SK-N-SH (cell line): Measurements from ENCODE around the gene HPCAL1. TPM values are rescaled to one million over a fixed set of nuclear protein-coding genes. Genes with fewer than 3 reads are reported as not detected.

Experiments used
- CTCF ChIA-PET: fragments of 300-600, 350-600 bp; formaldehyde crosslinking; extraction: SDS; loops from one replicate; lab custom pipeline; 2021; lab: Yijun Ruan, JAX
- POLR2A ChIA-PET: fragments of 350-600 bp; sonication (Branson Sonifier 250); formaldehyde crosslinking; extraction: SDS; loops from one replicate; lab custom pipeline; 2020; ENCODE audit warnings: antibody characterized with exemption, inconsistent platforms; lab: Yijun Ruan, JAX
- DNase-seq: peaks from one replicate; pipeline ENCODE4 v3.0.0; 2012
- H2AFZ ChIP-seq: fragments of 200-600 bp; sonication (generic); 2 replicates; pipeline ENCODE4 v1.8.1; 2016; ENCODE audit warnings: antibody characterized with exemption, mild to moderate bottlenecking, low read depth
- H3F3A ChIP-seq: fragments of 200-600 bp; sonication (generic); replicated peaks from 2 replicates; pipeline ENCODE3; 2016; ENCODE audit warnings: antibody characterized with exemption, mild to moderate bottlenecking; ENCODE audit not compliant: insufficient read depth
- H3K27ac ChIP-seq, 2 experiments: fragments of 200-500 bp in 1 of 2; fragments of 200-600 bp in 1 of 2; sonication (Bioruptor generic) in 1 of 2; sonication (generic), shearing (Covaris generic) in 1 of 2; 2 replicates each; pipeline versions ENCODE4 v1.5.1 to v1.6.1; 2014 to 2016; ENCODE audit warnings: low read depth in 2 of 2, inconsistent platforms in 1 of 2, low read length in 1 of 2, mild to moderate bottlenecking in 1 of 2, mixed read lengths in 1 of 2
- H3K27me3 ChIP-seq: fragments of 200-600 bp; sonication (generic), shearing (Covaris generic); 2 replicates; pipeline ENCODE4 v1.6.1; 2016; ENCODE audit warnings: mixed run types; ENCODE audit not compliant: insufficient read depth
- H3K36me3 ChIP-seq, 2 experiments: fragments of 200-500 bp in 1 of 2; fragments of 200-600 bp in 1 of 2; sonication (Bioruptor generic) in 1 of 2; sonication (generic) in 1 of 2; replicated peaks in 1 of 2; 2 replicates each; pipeline versions ENCODE3 to v1.5.1; 2014 to 2016; ENCODE audit warnings: low read length in 1 of 2, mild to moderate bottlenecking in 1 of 2; ENCODE audit not compliant: insufficient read depth in 2 of 2, control insufficient read depth in 1 of 2
- H3K4me1 ChIP-seq, 2 experiments: fragments of 200-500 bp in 1 of 2; fragments of 200-600 bp in 1 of 2; sonication (Bioruptor generic) in 1 of 2; sonication (generic), shearing (Covaris generic) in 1 of 2; 2 replicates each; pipeline versions ENCODE4 v1.5.1 to v1.6.1; 2014 to 2016; ENCODE audit warnings: low read depth in 1 of 2, low read length in 1 of 2, mixed run types in 1 of 2; ENCODE audit not compliant: insufficient read depth in 2 of 2, control insufficient read depth in 1 of 2
- H3K4me2 ChIP-seq: fragments of 200-600 bp; sonication (generic), shearing (Covaris generic); 2 replicates; pipeline ENCODE4 v1.6.1; 2017; ENCODE audit warnings: mixed run types
- H3K4me3 ChIP-seq, 2 experiments: fragments of 200-500 bp in 1 of 2; fragments of 200-600 bp in 1 of 2; sonication (Bioruptor generic) in 1 of 2; sonication (generic), shearing (Covaris generic) in 1 of 2; 2 replicates each; pipeline versions ENCODE4 v1.5.1 to v1.8.1; 2014 to 2016; ENCODE audit warnings: low read depth in 2 of 2, inconsistent platforms in 1 of 2, low read length in 1 of 2, mild to moderate bottlenecking in 1 of 2, mixed read lengths in 1 of 2, moderate library complexity in 1 of 2
- H3K79me2 ChIP-seq: fragments of 200-600 bp; sonication (generic); 2 replicates; pipeline ENCODE4 v1.8.1; 2017; ENCODE audit warnings: mild to moderate bottlenecking; ENCODE audit not compliant: insufficient read depth
- H3K9ac ChIP-seq: fragments of 200-600 bp; sonication (generic); 2 replicates; pipeline ENCODE4 v1.6.1; 2017; ENCODE audit warnings: mixed run types
- H3K9me2 ChIP-seq: fragments of 200-600 bp; sonication (generic); 2 replicates; pipeline ENCODE4 v1.6.1; 2017; ENCODE audit warnings: mixed run types
- H3K9me3 ChIP-seq: fragments of 200-600 bp; sonication (generic); 2 replicates; pipeline ENCODE4 v1.6.1; 2017; ENCODE audit warnings: mixed run types, mild to moderate bottlenecking, moderate library complexity
- H4K20me1 ChIP-seq: fragments of 200-600 bp; sonication (generic); 2 replicates; pipeline ENCODE4 v1.6.1; 2017; ENCODE audit warnings: mild to moderate bottlenecking, mixed run types; ENCODE audit not compliant: insufficient read depth
- CHD2 ChIP-seq: fragments of 150-350 bp; IDR thresholded peaks from 2 replicates; pipeline ENCODE4 v1.6.1; 2018; ENCODE audit warnings: low read length; ENCODE audit not compliant: partially characterized antibody
- EZH2phosphoT487 ChIP-seq: fragments of 200-600 bp; sonication (generic); IDR thresholded peaks from 2 replicates; pipeline ENCODE4 v1.6.1; 2017; ENCODE audit warnings: low read depth, mixed run types, mild to moderate bottlenecking, antibody characterized with exemption, moderate library complexity, borderline replicate concordance
- NFIC ChIP-seq: IDR thresholded peaks from 2 replicates; pipeline ENCODE4 v1.4.0; 2012; ENCODE audit warnings: borderline replicate concordance
- NRF1 ChIP-seq: IDR thresholded peaks from 2 replicates; pipeline ENCODE4 v1.6.1; 2012; ENCODE audit warnings: low read depth, mild to moderate bottlenecking, low read length
- POLR2AphosphoS5 ChIP-seq: IDR thresholded peaks from 2 replicates; pipeline ENCODE4 v1.6.1; 2012; ENCODE audit warnings: low read depth, low read length
- RAD21 ChIP-seq: IDR thresholded peaks from 2 replicates; pipeline ENCODE4 v1.6.1; 2012; ENCODE audit warnings: mild to moderate bottlenecking, low read length
- RFX5 ChIP-seq: IDR thresholded peaks from 2 replicates; pipeline ENCODE4 v1.6.1; 2012; ENCODE audit warnings: mild to moderate bottlenecking, improper control_type of control experiment, low read length
- SIN3A ChIP-seq: IDR thresholded peaks from 2 replicates; pipeline ENCODE4 v1.6.1; 2012; ENCODE audit warnings: low read depth, mild to moderate bottlenecking, low read length, moderate library complexity, borderline replicate concordance
- SMC3 ChIP-seq: IDR thresholded peaks from 2 replicates; pipeline ENCODE4 v1.6.1; 2012; ENCODE audit warnings: low read depth, low read length, improper control_type of control experiment
- WGBS: methylation state at CpG from one replicate; pipeline ENCODE4 v1.1.6; 2017; ENCODE audit warnings: low lambda C conversion rate; 5-methylcytosine and 5-hydroxymethylcytosine counted together
- polyA plus RNA-seq, 3 experiments: library from polyadenylated mRNA; depleted of rRNA; stranded (reverse); fragments of >200 nt; gene quantifications; 2 replicates each; pipeline ENCODE4 v1.2.3, GENCODE V29; 2012
- TF ChIP-seq, protein P1 (sequence below): IDR thresholded peaks from 2 replicates; pipeline ENCODE4 v1.4.0; 2012; ENCODE audit warnings: low read depth, borderline replicate concordance
- TF ChIP-seq, protein P2 (sequence below): IDR thresholded peaks from 2 replicates; pipeline ENCODE4 v1.6.1; 2012; ENCODE audit warnings: mild to moderate bottlenecking, low read depth, low read length, moderate library complexity
- TF ChIP-seq, protein P3 (sequence below): fragments of 150-350 bp; IDR thresholded peaks from 2 replicates; pipeline ENCODE4 v1.6.1; 2016; ENCODE audit warnings: mild to moderate bottlenecking, low read depth, low read length

Gene HPCAL1
- polyA plus RNA-seq, 1 of the 3 experiments (the other 2 are of a cell fraction): 77.0 TPM

DNA sequence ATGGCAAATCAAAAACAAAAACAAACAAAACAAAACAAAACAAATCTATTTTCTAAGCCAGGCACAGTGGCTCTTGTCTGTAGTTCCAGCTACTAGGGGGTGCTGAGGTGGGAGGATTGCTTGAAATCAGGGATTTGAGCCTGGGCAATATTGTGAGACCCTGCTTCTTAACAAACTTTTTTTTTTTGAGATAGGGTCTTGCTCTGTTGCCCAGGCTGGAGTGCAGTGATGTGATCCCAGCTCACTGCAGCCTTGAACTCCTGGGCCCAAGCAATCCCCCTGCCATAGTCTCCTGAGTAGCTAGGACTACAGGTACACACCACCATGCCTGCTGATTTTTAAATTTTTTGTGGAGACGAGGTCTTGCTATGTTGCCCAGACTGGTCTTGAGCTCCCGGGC lies 6.2 kb downstream of the HPCAL1 start (continued):
- TF ChIP-seq RAD21: no peak
- TF ChIP-seq SMC3: no peak
- no peak for TF ChIP-seq NRF1
- no peak for TF ChIP-seq CHD2
- TF ChIP-seq, protein P1, sequence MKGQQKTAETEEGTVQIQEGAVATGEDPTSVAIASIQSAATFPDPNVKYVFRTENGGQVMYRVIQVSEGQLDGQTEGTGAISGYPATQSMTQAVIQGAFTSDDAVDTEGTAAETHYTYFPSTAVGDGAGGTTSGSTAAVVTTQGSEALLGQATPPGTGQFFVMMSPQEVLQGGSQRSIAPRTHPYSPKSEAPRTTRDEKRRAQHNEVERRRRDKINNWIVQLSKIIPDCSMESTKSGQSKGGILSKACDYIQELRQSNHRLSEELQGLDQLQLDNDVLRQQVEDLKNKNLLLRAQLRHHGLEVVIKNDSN: no peak
- TF ChIP-seq NFIC: no peak

DNA sequence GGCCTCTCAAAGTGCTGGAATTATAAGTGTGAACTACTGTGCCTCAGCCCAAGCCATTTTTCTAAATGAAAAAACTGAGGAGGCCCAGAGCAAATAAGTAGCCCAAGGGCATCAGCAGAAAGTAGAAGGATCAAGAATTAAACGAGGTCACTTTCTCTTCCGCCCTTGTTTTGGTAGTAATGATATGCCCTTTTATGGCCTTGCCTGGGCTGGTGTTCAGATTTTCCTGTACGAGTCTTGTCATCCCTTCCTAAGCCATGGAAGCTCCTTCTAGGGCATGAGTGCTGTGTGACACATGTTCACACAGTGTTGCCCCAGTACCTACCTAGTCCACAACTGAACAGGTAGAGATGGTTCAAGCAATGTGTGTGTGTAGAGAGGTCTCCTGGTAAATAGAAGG lies 6.6 kb downstream of the HPCAL1 start:
- no peak overlapping the region for H2AFZ ChIP-seq
- DNase-seq: no peak
- H3K9ac ChIP-seq: no peak overlapping the region
- H3K4me2 ChIP-seq: no peak overlapping the region
- no peak overlapping the region for H3K4me3 ChIP-seq
- peaks cover 8% of the 10 kb centered on the region for H3F3A ChIP-seq
- 90% methylated on average over 3 of the region's 3 CpGs for WGBS
- peaks cover 36% of the 10 kb centered on the region for H4K20me1 ChIP-seq
- peaks cover 35% of the 10 kb centered on the region for H3K79me2 ChIP-seq
- H3K36me3 ChIP-seq: no peaks in the 10 kb centered on the region
- no peaks in the 10 kb centered on the region for H3K27me3 ChIP-seq
- no peaks in the 10 kb centered on the region for H3K9me2 ChIP-seq
- ChIA-PET CTCF (interaction anchor here (0.9 to 11.6 kb wide), 13 partner anchors 8 to 212 kb away, joined by 3 to 167 read pairs (median 4); no protein-coding TSS in a partner anchor), POLR2A (interaction anchor here (1.2 to 1.5 kb wide), 2 partner anchors 18 to 23 kb away, joined by 3 read pairs; no protein-coding TSS in a partner anchor)
- H3K9me3 ChIP-seq: no peaks in the 10 kb centered on the region
- TF ChIP-seq POLR2AphosphoS5: no peak
- no peak for TF ChIP-seq EZH2phosphoT487
- TF ChIP-seq, protein P2, sequence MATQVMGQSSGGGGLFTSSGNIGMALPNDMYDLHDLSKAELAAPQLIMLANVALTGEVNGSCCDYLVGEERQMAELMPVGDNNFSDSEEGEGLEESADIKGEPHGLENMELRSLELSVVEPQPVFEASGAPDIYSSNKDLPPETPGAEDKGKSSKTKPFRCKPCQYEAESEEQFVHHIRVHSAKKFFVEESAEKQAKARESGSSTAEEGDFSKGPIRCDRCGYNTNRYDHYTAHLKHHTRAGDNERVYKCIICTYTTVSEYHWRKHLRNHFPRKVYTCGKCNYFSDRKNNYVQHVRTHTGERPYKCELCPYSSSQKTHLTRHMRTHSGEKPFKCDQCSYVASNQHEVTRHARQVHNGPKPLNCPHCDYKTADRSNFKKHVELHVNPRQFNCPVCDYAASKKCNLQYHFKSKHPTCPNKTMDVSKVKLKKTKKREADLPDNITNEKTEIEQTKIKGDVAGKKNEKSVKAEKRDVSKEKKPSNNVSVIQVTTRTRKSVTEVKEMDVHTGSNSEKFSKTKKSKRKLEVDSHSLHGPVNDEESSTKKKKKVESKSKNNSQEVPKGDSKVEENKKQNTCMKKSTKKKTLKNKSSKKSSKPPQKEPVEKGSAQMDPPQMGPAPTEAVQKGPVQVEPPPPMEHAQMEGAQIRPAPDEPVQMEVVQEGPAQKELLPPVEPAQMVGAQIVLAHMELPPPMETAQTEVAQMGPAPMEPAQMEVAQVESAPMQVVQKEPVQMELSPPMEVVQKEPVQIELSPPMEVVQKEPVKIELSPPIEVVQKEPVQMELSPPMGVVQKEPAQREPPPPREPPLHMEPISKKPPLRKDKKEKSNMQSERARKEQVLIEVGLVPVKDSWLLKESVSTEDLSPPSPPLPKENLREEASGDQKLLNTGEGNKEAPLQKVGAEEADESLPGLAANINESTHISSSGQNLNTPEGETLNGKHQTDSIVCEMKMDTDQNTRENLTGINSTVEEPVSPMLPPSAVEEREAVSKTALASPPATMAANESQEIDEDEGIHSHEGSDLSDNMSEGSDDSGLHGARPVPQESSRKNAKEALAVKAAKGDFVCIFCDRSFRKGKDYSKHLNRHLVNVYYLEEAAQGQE: no peak
- TF ChIP-seq SIN3A: no peak
- TF ChIP-seq RAD21: no peak
- TF ChIP-seq, protein P3, sequence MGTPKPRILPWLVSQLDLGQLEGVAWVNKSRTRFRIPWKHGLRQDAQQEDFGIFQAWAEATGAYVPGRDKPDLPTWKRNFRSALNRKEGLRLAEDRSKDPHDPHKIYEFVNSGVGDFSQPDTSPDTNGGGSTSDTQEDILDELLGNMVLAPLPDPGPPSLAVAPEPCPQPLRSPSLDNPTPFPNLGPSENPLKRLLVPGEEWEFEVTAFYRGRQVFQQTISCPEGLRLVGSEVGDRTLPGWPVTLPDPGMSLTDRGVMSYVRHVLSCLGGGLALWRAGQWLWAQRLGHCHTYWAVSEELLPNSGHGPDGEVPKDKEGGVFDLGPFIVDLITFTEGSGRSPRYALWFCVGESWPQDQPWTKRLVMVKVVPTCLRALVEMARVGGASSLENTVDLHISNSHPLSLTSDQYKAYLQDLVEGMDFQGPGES: no peak
- TF ChIP-seq, protein P1: no peak
- TF ChIP-seq RFX5: no peak
- TF ChIP-seq NRF1: no peak
- peaks cover 0 to 45% of the 10 kb centered on the region in 2 experiments; a peak in 2 of 4 replicates for H3K4me1 ChIP-seq
- no peak overlapping the region for H3K27ac ChIP-seq
